COLO829 (cell line): ENCODE results near the gene TNFRSF25.

Experiments used
- DNase-seq: peaks from one replicate; pipeline ENCODE4 v3.0.0; 2012; ENCODE audit warnings: low spot score

TNFRSF25 gene

GRCh38 chr1:6466023-6466422 lies at the start of gene TNFRSF25:
TSS of gene TNFRSF25 (minus strand) at chr1:6466173. CDS start at chr1:6466107, 66 bp downstream.
- no peak for DNase-seq

- DNase-seq, result no peak
Observed at GRCh38 chr1:6515771-6516170, 49.8 kb upstream of the TNFRSF25 start.

DNA sequence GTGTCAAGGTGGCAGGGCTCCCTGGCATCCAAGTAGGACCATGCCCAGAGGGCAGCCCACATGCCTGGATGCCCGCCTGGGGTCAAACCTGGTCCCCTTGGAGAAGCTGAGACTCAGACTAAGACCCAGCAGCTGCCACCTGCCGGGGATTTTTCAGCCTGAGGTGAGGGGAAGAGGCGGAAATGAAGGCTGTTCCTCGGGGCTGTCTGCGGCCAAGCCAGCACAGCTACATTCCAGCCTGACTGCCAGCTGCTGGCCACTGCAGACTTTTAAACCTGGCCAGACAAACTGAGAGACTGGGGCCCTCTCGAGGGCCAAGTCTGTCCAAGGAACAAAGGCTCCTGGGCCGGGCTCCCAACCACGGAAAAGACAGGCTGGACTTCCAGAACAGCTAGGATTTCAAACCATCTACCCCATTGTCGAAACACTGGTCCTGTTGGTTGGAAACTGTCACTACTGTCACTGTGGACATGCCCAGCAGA lies 47.4 kb upstream of the TNFRSF25 start:
- no peak for DNase-seq

DNA sequence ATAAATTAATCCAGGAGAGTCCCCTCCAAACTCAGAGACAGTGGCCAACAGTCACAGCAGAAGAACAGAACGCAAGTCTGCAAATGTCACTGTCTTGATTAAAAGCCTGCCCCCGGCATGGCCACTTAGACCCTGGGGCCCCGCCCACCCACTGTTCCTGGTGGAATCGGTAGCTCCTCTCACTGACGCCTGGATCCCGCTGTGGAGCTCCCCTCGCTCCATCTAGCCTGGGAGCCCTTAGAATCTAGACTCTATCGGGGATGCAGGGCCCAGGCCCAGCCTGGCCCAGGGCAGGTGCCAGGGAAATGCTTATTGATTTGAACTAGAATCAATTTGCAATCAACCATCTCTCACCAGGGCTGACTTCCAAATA lies 46.9 kb upstream of the TNFRSF25 start:
- no peak for DNase-seq

DNA sequence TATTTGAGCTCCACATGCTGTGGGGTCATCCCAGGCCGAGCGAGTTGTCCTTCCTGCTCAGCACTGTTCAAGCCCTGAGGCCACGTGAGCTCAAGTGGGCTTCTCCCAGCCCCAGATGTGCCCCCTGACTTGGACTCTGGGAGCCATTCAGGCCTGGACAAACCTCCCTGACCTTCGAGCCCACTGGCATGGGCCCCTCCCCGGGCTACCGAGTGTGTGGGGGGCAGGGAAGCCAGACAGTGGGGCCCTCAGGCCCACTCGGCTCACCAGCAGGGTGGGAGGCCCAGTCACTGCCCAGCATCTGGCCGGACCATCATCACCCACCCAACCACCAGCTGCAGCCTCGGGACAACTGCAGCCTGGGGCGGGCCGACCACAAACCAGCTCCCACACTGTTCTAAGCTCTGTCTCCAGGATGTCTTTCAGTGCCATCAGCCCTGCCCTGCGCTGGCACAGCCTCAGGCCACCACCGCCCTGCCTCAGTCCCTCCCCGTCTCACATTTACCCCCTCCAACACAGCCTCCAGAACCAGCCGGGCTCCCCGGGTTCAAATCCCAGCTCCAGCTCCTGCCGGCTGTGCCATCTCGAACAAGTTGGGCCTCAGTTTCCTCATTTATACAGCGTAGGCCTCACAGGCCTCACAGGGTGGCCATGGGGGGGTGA lies 46.4 kb upstream of the TNFRSF25 start:
- no peak for DNase-seq

DNA sequence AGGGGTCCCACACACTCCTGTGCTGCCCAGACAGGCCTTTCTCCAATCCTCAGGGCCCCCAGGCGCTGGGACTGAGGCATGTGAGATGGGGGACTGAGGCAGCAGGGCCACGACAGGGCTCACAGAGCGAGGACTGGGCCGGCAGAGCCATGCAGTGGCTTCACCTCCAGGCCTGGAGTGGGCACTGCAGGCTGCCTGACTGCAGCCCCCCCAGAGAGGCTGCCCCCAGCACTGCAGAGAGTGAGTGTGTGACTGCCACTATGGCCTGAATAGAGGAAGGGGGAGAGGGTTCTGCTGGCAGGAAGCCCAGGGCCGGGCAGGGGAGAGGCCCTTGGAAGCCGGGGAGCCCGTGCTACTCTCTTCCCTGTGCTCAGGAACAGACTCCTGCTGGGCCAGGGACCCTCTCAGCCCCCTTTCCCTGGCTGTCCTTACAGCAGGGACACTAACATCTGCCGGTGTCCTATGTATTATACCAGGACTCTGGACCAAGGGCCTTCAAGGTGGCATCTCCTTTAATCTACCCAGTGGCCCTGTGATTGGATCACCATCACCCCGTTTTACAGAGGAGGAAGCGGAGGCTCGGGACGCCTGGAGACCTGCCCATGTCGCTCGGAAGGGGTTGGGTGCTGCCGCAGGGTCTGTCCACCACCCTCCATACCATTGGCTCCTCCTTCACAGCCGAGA lies 45.7 kb upstream of the TNFRSF25 start:
- DNase-seq, result no peak

GRCh38 chr1:6511056-6511455 lies 45.1 kb upstream of the TNFRSF25 start:
- no peak for DNase-seq

GRCh38 chr1:6510493-6510892 lies 44.5 kb upstream of the TNFRSF25 start:
- DNase-seq, result no peak

- no peak for DNase-seq
Observed at GRCh38 chr1:6509919-6510291, 43.9 kb upstream of the TNFRSF25 start.

DNA sequence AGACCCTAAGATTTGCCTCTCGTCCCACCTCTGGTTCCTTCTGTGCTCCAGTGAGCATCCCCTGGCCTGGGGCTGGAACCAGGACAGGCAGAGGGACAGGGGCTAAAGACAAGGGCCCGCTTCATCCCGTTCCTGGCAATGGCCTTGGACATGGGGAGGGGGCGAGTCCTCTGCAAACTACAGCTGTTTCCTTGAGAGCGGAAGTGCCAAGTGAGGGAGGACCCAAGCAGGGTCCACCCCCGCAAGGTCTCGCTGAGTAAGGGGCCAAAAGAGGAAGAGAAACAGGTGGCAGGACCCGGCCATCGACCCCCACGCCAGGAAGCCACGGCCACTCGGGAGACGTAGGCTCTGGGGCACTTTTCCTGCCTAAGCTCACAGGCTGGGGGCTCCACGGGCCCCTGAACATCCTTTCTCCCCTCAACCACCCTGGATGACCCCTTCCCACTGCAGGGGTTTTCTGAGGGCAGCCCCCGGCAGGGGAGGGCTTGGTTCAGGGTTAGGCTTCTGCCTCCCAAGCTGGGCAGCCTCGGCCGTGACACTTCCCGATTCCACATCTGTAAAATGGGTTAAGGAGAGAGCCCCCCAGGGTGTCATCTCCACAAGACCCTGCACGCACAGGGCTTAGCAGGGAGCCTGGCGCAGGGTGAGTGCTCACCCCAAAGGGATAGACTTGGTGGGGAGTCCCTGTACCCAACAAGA lies 43.4 kb upstream of the TNFRSF25 start:
- DNase-seq, result no peak

DNA sequence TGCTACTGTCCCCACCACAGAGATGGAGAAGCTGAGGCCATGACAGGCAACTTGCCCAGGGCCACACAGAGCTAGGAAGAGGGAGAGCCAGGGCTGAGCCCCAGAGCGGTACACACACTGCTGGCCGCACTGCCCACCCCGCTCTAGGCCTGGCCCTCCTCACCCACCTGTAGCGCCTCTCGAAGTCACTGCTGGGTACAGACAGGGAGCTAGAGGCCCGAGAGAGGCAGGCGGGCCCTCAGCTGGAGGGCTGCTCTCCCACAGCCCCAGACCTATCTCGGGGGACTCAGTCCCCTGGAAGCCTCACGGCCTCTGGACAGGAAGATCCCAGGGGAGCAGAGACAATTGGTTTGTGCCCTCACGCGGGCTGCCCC lies 42.8 kb upstream of the TNFRSF25 start:
- no peak for DNase-seq

DNA sequence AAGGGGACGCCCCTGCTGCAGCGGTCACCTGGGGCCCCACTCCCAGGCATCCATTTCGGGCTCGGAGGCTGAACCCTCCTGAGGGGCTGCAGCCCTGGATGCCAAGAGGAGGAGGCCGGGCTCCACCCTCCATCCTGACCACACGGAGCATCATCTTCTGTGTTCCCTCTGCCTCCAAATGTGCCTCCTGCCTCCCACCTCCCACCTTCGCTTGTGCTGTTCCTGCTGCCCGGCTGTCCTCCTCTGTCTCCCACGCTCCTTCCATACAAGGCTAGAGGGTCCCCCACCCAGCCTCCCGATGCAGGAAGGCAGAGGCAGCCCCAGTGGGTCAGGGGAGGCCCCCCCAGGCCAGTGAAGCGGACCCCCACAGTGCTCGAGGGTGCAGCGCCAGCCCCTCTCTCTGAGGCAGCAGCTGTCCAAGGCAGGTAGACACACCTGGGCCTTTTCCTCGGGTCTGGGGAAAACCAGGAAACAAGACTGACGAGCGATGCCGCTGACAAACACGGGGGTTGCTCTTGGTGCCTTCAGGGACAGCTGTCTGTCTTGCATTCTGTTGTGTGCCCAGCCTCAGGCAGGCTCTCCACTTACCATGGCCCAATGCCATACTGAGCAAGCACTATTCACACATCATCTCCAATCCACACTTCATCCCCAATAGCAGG lies 42.3 kb upstream of the TNFRSF25 start:
- no peak for DNase-seq

DNA sequence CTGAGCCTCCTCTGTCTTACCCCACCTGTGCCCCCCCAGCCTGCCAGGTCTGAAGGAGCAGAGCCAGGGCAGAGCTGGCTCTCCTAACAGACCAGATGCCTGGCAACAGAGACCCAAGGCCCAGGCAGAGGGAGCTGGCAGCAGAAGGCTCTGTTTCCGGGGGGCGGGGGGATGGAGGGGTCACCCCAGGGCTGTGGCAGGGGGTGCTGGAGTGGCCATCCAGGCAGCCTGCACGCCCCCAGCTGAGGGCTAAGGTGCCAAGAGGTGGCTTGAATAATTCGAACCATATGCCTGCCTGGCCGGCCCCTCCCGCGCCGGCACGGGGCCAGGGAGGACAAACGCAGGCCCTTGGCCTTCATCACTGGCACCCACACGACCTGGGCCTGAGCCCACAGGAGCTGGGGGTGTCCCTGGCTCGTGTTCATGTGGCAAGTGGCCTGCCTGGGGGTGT lies 41.5 kb upstream of the TNFRSF25 start:
- DNase-seq, result no peak

GRCh38 chr1:6507037-6507428 lies 41.1 kb upstream of the TNFRSF25 start:
- DNase-seq, result no peak

DNA sequence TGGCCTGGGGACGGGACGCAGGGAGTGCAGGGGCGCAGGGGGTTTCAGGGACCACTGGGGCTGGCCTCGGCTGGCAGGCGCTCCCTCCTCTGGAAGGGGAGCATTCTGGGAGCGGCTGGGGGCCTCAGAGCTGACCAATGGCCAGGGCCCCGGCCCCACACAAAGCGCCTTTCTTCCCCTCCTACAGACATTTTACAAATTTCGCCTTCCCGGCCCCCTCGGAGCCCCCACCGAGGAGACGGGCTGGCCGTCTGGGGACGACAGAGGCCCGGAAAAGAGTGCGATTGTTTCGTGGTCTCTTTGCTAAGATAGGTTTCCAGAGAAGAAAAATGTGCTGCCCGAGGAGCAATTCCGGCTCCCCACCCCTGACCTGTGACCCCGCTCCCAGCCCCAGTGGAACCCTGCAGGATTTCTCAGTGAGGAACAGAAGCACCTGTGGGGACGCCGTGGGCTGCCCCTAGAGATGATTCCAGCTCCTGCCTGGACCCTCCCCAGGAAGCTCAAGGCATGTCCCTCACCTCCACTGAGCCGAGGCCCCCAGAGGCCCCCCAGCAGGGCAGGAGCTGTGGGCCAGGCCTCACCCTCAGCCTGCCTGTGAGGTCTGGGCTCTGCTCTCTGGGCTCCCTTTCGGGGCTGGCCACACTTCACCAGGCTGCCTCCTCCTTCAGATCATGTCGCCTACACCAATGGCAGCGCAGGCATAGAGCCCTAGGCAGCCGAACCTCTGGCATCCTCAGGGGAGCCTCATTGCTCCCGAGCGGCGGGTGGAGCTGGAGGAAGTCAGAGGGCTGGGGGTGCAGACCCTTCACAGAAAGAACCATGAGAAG lies 40.5 kb upstream of the TNFRSF25 start:
- DNase-seq, result no peak

- DNase-seq, result no peak
Observed at GRCh38 chr1:6505367-6506209, 39.6 kb upstream of the TNFRSF25 start.

DNA sequence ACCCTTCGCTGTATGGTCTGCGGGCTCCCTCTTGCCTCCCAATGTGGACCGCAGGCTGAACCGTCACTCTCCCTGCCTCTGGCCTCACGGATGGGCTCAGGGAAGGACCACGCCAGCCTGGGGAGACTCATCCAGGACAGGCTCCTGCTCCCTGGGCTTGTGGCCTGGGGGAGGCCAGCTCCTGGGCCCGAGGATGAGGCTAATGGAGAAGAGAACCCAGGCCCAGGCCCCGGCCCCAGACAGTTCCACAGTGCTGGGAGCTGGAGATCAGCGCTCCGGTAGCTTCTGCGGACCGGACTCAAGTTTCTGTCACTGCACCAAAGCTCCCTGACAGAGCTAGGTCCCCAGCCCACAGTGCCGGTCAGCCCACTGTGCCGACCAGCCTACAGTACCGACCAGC lies 38.9 kb upstream of the TNFRSF25 start:
- no peak for DNase-seq

DNA sequence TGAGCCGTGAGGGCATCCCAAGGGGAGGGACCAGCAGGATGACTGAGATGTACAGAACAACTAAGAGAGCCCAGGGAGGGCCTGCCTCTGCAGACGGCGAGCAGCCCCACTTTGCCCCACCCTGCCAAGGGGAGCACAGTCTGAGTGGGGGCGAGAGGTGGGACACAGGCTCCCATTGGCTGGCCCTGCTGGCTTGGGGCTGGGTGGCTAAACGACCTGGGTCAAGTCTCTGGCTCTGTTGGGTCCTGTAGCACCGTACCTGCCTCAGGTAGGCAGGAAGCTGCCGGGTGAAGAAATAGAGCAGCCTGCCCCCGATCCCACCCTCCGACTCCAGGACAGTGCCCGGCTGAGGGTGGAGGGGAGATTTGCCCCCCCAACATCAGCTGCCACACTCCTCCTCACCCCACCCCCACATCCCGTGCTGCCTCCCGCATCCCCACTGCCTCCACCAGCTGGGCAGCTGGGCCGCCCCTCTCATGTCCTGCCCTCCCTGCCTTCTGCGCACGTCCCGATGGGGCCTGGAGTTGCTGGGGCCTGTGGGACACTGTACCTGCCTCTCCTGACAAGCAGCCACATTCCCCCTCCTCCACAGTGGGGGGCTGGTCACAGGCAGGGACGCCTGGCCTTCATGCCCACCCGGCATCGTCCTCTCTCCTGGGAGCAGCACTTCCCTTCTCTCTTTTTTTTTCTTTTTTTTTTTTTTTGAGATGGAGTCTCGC lies 38.1 kb upstream of the TNFRSF25 start:
- DNase-seq, result no peak

DNA sequence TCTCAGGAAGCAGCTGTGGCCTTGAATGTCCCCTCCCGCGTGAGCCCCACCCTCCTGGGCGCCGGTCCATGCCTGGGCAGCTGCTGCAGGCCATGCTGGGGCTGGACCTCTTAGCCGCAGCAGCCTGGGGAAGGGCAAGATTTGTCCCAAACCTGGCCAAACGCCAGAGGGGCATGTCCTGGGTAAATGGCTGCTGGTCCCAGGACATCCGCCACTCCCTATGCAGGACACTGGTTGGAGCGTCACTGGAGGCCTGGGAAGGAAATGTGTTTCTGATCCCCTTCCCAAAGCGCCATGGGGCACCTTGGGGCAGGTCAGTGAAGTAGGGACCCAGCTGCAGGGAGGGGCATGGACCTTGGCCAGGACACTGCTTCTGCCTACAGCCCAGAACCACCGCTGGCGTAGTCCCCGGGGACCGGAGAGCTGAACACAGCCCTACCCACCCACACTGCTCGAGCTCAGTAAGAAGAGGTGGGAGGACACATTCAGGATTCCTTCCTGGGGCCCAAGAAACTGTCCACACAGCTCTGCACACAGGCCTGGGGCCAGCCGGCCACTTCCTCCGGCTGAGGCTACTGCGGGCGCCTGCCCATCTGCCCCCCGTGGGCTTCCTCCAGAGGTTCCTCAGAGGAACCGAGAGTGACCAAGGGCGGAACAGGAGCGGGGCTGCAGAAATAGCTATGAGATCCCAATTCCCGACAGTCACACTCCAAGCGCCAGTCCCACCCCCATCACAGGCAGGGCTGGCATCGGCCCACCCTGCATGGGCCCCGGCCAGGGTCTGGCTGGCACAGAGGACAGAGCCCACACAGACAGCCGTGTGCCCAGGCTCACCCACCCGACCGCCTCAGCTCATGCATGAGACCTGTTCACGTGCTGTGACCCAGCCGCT lies 36.3 kb upstream of the TNFRSF25 start:
- no peak for DNase-seq
